AML-193 (cell line): ENCODE data around the gene PPIP5K2.
"Not testable (repeated sequence)": the region's sequence is repeated elsewhere in the genome, so short reads cannot be mapped to it uniquely, and the experiment has no call there.

ENCODE experiments used
- DNase-seq, 2 experiments: peaks; one replicate each; lab custom pipeline; 2025; lab: John Stamatoyannopoulos, UW

PPIP5K2 gene

DNA sequence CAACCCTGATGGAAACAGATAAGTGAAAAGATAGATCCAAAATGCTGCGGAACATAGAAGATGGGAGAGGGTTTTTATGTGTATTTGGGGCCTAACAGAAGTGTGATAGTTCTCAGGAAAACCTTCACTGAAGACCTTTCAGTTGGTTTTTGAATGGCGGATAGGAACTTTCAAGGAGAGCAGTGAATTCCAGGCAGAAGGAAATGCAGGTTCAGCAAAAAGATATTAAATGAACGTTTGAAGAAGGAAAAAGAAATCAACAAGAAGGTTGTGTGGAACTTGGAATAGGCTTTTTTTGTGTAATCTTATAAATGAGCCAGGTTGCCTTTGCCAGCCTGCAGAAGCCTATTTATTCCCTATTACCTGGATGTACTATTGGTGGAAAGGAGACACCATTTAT is 2.1 kb downstream of the PPIP5K2 start:
- DNase-seq = no peak

DNA sequence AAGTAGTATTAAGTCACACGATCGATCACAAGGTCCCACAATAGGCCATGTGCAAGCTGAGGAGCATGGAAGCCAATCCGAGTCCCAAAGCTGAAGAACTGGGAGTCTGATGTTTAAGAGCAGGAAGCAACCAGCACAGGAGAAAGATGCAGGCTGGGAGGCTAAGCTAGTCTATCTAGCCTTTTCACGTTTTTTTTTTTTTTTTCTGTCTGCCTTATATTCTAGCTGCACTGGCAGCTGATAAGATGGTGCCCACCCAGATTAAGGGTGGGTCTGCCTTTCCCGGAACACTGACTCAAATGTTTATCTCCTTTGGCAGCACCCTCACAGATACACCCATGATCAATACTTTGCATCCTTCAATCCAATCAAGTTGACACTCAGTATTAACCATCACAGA is 6.5 kb downstream of the PPIP5K2 start:
- no peak for DNase-seq

DNA sequence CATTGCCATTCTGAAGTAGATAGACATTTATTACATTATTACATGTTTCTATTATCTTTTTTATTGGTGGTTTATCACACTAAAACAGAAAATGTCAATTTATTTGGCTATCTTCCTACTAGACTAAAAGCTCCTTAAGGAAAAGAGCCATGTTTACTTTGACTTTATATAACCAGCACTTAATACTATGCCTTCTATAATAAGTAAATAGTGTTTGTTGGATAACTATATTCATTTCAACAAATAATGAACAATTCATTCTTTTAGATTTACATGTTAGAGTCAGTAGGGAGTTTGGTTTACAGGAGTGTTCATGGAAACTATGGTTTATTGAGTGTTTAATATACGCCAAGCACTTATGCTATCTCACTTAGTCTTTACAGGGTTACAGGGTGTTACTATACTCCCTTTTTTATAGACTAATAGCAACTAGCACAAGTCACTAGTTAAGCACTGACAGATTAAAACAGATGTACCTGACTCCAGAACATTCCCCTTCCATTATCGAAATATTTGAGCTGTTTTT is 7.3 kb downstream of the PPIP5K2 start:
- DNase-seq = no peak

DNA sequence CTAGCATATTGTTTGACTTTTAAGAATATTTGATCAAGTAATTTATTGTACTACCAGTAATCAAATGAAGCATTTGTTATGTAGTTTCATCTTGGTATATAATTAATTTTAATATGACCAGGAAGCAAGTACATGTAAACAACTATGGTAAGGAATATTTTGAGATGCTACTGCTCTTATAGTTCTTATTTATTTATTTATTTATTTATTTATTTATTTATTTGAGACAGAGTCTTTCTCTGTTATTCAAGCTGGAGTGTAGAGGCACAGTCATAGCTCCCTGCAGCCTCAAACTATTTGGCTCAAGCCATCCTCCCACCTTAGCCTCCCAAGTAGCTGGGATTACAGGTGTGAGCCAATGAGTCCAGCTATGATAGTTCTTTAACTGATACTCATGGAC is 8.1 kb downstream of the PPIP5K2 start:
- DNase-seq = no peak

DNA sequence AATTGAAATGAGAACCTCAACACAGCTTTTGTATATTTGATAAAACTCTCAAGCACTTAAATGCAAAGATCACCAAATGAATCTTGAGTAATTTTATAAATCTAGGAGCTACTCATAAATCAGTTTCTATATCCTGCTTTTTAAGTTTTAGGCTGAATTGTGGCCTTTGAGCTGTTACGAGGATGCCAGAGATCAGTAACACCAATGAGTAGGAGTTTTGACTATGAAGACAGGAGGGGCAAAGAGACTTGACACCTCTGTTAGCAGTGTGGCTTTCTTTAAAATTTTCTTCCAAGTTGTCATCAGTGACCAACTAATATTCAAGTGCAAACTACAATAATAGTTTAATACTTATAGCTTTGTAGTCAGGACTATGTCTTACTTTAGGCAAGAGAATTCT is 12.6 kb downstream of the PPIP5K2 start:
- DNase-seq = no peak

DNA sequence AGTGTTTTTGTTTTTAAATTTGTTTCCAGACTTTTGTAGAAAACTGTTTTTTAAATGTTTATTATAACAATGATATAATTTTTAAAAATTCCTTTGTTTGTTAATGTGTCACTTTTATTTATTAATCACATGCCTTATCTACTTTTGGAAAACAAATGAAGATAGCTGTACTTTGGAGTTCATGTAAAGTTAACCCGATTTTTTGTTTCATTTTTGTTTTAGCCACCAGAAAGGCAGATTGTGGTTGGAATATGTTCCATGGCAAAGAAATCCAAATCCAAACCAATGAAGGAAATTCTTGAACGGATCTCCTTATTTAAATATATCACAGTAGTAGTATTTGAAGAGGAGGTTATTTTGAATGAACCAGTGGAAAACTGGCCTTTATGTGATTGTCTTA is 13.1 kb downstream of the PPIP5K2 start:
- DNase-seq = no peak

DNA sequence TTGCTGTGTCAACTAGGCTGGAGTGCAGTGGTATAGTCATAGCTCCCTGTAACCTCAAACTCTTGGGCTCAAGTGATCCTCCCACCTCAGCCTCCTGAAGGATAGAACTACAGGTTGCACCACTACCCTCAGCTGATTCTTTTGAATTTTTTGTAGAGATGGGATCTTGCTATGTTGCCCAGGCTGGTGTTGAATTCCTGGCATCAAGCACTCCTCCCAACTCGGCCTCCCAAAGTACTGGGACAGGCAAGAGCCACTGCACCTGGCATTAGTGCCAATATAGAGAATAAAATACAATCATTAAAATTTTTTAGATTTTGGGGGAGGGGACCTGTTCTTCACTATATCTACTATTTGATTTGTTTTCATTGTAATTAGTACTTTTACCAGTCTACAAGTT is 15.4 kb downstream of the PPIP5K2 start:
- no peak for DNase-seq

DNA sequence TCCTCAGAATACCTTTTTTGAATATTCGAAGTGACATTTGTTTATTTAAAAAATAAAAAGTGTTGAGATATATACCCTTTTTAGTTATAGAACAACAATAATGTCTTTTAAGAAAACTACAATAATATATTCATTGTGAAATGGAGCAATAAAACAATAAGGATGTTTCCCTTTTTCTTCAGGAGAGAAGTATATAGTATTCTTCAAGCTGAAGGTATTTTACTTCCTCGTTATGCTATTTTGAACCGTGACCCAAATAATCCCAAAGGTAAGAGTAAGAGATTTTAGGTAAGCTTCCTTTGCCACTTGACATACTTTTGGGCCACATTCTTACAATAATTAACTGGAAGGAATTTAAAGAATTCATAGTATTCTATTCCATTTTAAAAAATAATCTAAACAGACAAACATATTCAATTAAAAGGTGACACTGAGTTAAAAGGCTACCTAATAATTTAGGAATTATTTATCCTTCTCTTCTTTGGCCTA is 18.1 kb downstream of the PPIP5K2 start:
- no peak for DNase-seq

DNA sequence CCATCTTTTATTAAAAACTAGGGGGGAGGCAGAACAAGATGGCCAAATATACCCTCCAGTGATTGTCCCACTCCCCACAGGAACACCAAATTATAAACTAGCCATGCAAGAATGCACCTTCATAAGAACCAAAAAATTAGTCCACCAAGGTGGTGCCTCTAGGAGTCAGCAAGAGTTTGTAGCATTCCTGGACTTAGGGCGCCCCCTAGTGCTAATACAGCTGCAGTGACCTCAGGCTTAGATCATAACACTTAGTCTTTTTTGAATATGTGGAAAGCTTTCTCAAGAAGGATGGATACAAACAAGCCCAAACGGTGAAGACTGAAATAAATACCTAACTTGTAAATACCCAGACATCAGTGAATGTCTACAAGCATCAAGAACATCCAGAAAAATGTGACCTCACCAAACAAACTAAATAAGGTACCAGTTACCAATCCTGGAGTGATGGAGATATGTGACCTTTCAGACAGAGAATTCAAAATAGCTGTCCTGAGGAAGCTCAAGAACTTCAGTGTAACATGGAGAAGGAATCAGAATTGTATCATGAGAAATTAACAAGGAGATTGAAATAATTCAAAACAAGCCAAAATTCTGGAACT is 19.3 kb downstream of the PPIP5K2 start:
- DNase-seq = peak; percentile 66 to 74

DNA sequence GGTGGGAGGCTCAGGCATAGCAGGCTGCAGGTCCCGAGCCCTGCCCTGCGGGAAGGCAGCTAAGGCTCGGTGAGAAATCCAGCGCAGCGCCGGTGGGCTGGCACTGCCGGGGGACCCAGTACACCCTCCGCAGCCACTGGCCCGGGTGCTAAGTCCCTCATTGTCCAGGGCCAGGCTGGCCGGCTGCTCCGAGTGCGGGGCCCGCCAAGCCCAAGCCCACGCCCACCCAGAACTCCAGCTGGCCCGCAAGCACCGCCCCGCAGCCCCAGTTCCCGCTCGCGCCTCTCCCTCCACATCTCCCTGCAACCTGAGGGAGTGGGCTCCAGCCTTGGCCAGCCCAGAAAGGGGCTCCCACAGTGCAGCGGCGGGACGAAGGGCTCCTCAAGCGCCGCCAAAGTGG is 22.0 kb downstream of the PPIP5K2 start:
- DNase-seq = not testable (repeated sequence)

DNA sequence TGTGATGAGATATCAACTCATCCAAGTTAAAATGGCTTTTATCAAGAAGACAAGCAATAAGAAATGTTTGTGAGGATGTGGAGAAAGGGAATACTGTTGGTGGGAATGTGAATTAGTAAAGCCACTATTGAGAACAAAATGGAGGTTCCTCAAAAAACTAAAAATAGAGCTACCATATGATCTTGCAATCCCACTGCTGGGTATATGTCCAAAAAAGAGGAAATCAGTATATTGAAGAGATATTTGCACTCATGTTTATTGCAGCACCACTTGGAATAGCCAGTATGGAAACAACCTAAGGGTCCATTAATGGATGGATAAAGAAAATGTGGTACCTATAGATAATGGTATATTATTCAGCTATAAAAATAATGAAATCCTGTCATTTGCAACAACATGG is 25.1 kb downstream of the PPIP5K2 start:
- no peak for DNase-seq

DNA sequence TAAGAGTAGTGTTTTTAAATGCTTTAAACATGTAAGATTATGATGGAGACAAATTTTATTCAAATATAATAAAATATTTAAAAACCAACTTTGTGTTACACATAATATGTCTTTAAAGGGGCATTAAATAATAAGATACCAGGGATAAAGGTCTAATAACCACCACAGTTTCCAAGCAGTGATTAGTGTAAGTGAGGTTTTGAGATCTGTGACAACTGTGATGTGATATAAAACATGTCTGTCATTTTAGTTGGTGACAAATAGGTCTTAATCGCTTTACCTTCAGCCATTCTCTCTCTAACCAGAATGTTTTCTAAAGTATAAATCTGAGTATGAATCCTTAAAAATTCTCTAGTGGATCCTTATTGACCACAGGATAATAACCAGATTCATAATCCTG is 28.1 kb downstream of the PPIP5K2 start:
- DNase-seq = no peak

DNA sequence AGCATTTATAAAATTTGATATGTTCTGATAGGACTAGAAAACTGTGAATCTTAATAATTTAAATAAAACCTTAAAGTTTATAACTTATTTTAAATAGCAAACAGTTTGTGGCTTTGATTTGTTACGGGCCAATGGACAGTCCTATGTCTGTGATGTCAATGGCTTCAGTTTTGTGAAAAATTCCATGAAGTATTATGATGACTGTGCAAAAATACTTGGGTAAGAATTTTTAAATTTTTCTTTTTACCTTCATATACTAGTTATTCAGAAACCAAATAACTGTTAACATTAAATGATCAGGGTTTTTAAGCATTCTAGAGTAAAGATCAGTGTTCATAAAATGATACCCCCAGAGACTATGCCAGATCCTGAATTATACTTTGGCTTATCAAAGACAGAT is 31.1 kb downstream of the PPIP5K2 start:
- DNase-seq = no peak

DNA sequence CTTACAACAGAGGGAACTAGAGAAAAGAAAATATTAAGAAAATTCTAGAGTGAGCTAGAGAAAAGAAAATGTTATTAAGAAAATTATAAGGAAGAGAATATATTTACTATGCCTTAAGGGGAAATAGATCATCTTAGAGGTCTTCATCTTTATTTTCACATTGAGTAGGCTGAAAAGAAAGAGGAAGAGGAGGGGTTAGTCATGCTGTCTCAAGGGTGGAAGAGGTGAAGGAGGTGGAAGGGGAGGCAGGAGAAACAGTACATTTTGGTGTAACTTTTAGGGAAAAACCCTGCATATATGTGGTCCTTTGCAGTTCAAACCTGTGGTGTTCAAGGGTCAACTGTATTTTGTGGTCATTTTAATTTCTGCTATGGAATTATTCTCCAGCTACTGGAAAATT is 46.6 kb downstream of the PPIP5K2 start:
- DNase-seq = peak; percentile 2 to 9

DNA sequence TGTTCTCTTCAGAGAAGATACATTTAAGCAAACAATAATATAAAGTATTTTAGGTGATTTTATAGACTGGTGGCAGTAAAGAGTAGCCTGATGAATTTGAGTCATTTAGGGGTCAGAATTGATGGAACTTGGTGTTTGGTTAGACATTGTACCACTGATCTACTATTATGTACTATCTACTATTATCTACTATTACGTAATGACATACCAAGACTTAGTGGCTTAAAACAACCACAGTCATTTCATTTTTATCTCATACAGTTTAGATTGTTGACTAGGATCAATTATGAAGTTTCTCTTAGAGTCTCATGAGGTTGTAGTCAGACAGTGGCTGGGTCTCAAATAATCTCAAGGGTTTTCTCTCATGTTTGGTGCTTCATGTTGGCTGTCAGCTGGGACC is 54.0 kb downstream of the PPIP5K2 start:
- no peak for DNase-seq

DNA sequence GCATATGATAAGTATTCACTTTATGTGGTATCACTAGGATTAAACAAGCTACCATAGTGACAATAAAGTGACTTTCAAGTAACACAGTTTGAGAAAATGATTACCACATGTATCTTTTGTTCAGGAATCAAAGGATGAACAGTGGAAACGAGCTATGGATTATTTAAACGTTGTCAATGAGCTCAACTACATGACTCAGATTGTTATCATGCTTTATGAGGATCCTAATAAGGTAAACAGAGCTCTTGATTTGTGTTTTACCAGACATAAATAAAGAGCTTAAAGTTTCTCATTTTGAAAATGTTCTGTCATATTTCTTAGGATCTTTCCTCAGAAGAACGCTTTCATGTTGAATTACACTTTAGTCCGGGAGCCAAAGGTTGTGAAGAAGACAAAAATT is 57.4 kb downstream of the PPIP5K2 start:
- no peak for DNase-seq

DNA sequence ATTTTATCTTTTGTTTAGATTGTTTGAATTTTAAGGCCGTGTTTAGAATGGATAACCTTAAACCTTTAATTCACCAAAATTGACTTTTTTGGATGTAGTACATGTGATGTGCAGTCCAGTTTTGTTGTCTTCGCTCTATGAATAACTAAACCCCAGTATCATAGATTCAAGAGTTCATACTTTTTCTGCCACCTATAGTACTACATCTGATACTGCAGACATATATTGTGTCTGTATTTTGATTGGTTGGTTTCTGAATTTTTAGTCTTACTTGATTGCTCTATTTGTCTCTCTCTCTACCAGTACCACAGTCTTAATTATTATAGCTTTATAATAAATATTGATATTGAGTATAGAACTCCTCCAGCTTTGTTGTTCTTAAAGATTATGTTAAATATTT is 58.1 kb downstream of the PPIP5K2 start:
- DNase-seq = peak in 1 of 2 experiments; percentile 6

DNA sequence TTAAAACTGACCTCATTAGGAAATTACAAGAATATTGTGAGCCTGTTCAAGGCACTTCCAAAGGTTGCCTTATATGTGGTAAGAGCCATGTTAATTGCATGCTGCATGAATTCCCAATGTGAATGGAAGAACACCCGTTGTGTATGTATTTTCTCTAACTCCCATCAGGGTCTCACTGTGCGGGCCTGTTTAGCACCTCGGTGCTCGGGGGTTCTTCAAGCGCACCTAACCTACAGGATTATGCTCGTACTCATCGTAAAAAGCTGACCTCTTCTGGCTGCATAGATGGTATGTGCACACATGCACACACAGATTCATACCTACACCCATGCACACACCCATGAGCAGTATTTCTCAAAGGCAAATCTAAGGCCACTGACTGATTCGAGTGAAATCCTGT is 66.1 kb downstream of the PPIP5K2 start:
- no peak for DNase-seq

DNA sequence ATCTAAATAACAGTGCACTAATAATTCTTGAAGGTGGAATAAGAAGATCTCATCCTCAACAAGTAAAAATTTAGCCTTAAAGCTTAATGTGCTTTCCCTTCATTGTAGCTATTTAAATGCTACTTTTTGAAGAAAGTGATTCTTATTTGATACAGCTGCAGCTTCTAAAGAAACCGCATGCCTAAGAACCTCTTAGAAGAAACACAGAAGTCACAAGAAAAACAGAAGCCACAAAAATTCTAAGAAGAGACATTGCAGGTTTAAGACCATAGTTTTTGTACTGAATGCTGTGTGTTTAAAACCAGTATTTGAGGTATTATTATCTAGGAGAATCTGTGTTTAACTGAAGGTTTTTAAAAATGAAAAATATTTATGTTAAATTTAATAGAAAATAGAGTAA is 68.3 kb downstream of the PPIP5K2 start:
- DNase-seq = no peak

DNA sequence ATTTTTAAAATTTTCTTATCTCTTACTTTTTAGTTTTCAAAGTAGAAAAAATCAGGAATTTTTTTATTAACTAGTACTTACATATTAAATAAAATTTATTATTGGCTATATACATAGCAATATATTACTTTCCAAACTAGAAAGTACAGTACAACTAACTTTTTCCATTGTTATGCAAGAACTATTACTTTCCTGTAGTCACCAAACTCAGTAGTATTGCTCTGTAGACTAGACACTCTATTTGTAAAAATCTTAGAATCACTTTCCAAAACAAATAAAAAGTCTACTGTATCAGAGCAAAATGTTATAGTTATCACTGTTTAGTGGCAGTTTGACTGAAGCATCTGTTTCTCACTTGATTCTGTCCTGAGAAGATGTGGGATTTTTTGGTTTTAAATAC is 83.1 kb downstream of the PPIP5K2 start:
- no peak for DNase-seq

DNA sequence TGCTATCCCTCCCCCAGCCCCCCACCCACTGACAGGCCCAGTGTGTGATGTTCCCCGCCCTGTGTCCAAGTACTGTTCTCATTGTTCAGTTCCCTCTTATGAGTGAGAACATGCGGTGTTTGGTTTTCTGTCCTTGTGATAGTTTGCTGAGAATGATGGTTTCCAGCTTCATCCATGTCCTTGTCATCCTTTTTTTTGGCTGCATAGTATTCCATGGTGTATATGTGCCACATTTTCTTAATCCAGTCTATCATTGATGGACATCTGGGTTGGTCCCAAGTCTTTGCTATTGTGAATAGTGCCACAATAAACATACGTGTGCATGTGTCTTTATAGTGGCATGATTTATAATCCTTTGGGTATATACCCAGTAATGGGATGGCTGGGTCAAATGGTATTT is 84.9 kb downstream of the PPIP5K2 start:
- DNase-seq = not testable (repeated sequence)

DNA sequence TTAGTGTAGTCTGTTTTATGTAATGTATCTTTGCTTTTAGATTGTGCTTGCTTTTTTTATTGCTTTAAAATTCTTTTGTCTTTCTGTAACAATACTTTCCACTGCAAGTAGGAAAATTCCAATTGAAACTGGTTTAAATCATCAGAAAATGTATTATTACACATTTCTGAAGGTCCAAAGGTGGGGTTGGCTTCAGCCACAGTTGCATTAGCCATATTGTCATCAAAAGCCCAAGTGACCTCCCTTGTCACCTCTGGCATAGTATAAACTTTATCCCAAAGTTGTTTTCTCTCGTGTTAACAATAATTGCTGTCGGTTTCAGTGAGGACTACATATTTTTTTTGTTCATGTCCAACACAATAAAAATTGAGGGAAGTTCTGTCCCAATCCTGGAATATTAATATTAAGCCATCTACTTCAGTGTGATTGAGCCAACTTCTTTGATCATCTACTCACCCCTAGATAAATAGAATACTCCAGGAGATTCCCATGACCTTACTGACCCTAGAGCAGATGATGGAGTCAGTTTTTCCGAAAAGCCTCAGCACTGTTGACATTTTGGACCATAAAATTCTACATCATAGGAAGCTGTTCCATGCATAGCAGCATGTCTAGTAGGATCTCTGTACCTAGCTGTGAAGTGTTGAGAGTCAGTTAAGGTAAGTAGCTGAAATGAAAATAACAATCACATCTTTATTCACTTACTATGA is 86.0 kb downstream of the PPIP5K2 start:
- no peak for DNase-seq

DNA sequence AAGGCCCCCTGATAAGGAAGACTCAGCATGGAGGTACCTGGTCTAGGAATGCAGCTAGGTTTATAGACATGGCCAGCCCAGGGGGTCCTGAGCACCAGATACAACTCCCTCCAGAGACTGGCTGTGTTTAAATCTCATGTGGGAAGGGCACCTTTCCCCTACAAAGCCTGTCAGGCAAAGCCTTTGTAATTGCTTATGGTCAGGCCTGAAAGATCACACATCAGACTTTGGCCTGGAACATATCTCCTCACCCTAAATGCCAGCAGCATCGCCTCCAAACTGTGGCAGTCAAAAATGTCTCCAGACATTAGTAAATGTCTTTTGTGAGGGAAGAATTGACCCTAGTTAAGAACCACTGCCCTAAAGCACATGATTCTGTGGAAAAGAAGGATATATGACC is 86.9 kb downstream of the PPIP5K2 start:
- DNase-seq = no peak

DNA sequence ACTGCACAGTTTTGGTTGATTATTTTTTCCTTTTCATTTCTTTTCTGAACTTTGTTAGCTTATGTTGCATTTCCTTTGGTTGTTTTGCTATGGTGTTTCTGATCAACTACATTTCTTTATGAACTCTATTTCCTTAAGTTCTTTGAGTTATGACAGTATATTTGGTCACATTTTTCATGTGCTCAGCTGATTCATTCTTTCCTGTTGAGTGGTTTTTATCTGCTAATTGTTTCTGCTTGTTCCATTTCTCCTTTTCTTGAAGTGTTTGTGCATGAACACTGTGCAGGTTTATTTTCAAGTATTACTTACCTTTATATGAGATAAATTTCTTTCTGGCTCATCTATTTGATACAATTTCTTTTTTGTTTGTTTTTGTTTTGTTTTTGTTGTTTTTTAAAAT is 87.6 kb downstream of the PPIP5K2 start:
- peak in 1 of 2 experiments; percentile 4 for DNase-seq
